ENCODE results near the gene HIVEP2. TPM values are rescaled to one million over a fixed set of nuclear protein-coding genes. Genes with fewer than 3 reads are reported as not detected.

HIVEP2 gene
- total and polyA plus RNA-seq, 9 donors = 8.4 to 58.9 (median 32.1) TPM

- Histone ChIP-seq H3K9me3 (no peaks in the 10 kb centered on the region), H3K27ac (no peak overlapping the region), H3K4me3 (no peak overlapping the region), H3K27me3 (no peaks in the 10 kb centered on the region), H3K36me3 (no peaks in the 10 kb centered on the region), H3K4me1 (ENCODE audit: insufficient read depth) (peaks cover 2% of the 10 kb centered on the region)
- no peak for TF ChIP-seq EP300 (IDR thresholded peaks at IDR 0.05)
- no peak for TF ChIP-seq POLR2A (IDR thresholded peaks at IDR 0.05)
- TF ChIP-seq CTCF (IDR thresholded peaks at IDR 0.05) = no peak
- DNase-seq = no peak
- intact Hi-C loops (cut with DNase I) = loop anchor here in 2 of 4 donors (10.0 kb wide), 1 partner anchor 65 kb away; the partner anchor contains the start of gene HIVEP2 (in 2 of the 2)
- WGBS, 3 donors = 96 to 99% (median 97%) methylated on average over 2 of the region's 2 CpGs
These were observed 64.8 kb downstream of the HIVEP2 start for GRCh38 chr6:142880201-142880600.

GRCh38 chr6:142879527-142879926 is 65.4 kb downstream of the HIVEP2 start:
- Histone ChIP-seq H3K4me3 (no peak overlapping the region), H3K4me1 (ENCODE audit: insufficient read depth) (peaks cover 2% of the 10 kb centered on the region), H3K36me3 (no peaks in the 10 kb centered on the region), H3K27ac (no peak overlapping the region), H3K9me3 (no peaks in the 10 kb centered on the region), H3K27me3 (no peaks in the 10 kb centered on the region)
- 91 to 100% (median 98%) methylated on average over 2 of the region's 2 CpGs for WGBS, 3 donors
- intact Hi-C loops (cut with DNase I) = no loop called here
- no peak for DNase-seq
- TF ChIP-seq CTCF (IDR thresholded peaks at IDR 0.05) (no peak), POLR2A (IDR thresholded peaks at IDR 0.05) (no peak), EP300 (IDR thresholded peaks at IDR 0.05) (no peak)

GRCh38 chr6:142879076-142879475 is 65.9 kb downstream of the HIVEP2 start:
- TF ChIP-seq POLR2A (IDR thresholded peaks at IDR 0.05) = no peak
- TF ChIP-seq EP300 (IDR thresholded peaks at IDR 0.05) = no peak
- TF ChIP-seq CTCF (IDR thresholded peaks at IDR 0.05) = no peak
- intact Hi-C loops (cut with DNase I) = no loop called here
- no peak for DNase-seq
- H3K4me3 ChIP-seq = no peak overlapping the region
- no peaks in the 10 kb centered on the region for H3K36me3 ChIP-seq
- no peak overlapping the region for H3K27ac ChIP-seq
- no peaks in the 10 kb centered on the region for H3K9me3 ChIP-seq
- 80 to 95% (median 89%) methylated on average over 6 of the region's 6 CpGs for WGBS, 3 donors
- H3K4me1 ChIP-seq (ENCODE audit: insufficient read depth) = peaks cover 3% of the 10 kb centered on the region
- H3K27me3 ChIP-seq = no peaks in the 10 kb centered on the region

DNA sequence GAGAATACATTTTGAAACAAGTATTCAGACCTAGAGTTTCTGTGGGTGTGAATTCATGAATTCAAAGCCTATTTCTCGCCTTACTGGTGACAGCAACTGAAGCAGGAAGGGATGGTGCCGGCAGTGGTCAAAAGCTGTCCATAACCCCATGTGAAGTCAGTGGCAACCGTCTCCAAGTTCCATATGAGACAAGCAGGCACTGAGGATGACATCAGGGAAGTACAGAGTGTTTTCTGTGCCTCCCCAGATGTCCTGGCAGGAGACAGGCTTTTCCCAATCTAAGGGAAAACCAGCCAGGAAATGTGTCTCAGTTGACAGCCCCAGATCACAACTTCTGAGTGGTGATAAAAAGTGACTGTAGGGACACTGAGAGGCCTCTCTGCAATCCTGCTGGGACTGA is 66.6 kb downstream of the HIVEP2 start:
- H3K36me3 ChIP-seq = no peaks in the 10 kb centered on the region
- H3K27ac ChIP-seq = no peak overlapping the region

More for the DNA sequence above, 66.6 kb downstream of the HIVEP2 start:
- TF ChIP-seq CTCF (IDR thresholded peaks at IDR 0.05) = no peak
- TF ChIP-seq POLR2A (IDR thresholded peaks at IDR 0.05) = no peak
- no peak for TF ChIP-seq EP300 (IDR thresholded peaks at IDR 0.05)
- DNase-seq = no peak
- H3K9me3 ChIP-seq = no peaks in the 10 kb centered on the region
- H3K27me3 ChIP-seq = no peaks in the 10 kb centered on the region
- H3K4me1 ChIP-seq (ENCODE audit: insufficient read depth) = peaks cover 4% of the 10 kb centered on the region
- no peak overlapping the region for H3K4me3 ChIP-seq
- 85 to 95% (median 92%) methylated on average over 3 of the region's 3 CpGs for WGBS, 3 donors
- intact Hi-C loops (cut with DNase I) = no loop called here
